Gastroesophageal sphincter (tissue), 4 donors: ENCODE data around the gene MAGEA4. TPM values are rescaled to one million over a fixed set of nuclear protein-coding genes. Genes with fewer than 3 reads are reported as not detected.
"Not testable (repeated sequence)": the region's sequence is repeated elsewhere in the genome, so short reads cannot be mapped to it uniquely, and the experiment has no call there.

Experiments used
- ATAC-seq: fragments of 150-250 bp; one replicate; pipeline ENCODE4 v1.9.1; 2016; ENCODE audit warnings: mild to moderate bottlenecking, moderate library complexity
- H3K27ac ChIP-seq, 4 donors: fragments of 200-600 bp; sonication (generic) in 3 of 4; 1 replicate in 3 of 4; 2 replicates in 1 of 4; pipeline ENCODE4 v1.5.1; 2016 to 2019
- H3K27me3 ChIP-seq: fragments of 200-600 bp; sonication (generic); one replicate; pipeline ENCODE4 v1.5.1; 2019
- H3K36me3 ChIP-seq, 2 donors: fragments of 200-600 bp; sonication (generic); one replicate each; pipeline ENCODE4 v1.5.1; 2019; ENCODE audit warnings: control low read depth in 1 of 2
- H3K4me1 ChIP-seq, 3 donors: fragments of 200-600 bp; sonication (generic); 1 replicate in 2 of 3; 2 replicates in 1 of 3; pipeline ENCODE4 v1.5.1; 2016 to 2019; ENCODE audit warnings: control low read depth in 2 of 3
- H3K4me3 ChIP-seq, 2 donors: fragments of 200-600 bp; sonication (generic); one replicate each; pipeline ENCODE4 v1.5.1; 2019; ENCODE audit warnings: mild to moderate bottlenecking in 1 of 2, moderate library complexity in 1 of 2
- H3K9me3 ChIP-seq, 3 donors: fragments of 200-600 bp; sonication (generic); one replicate each; pipeline ENCODE4 v1.5.1; 2017 to 2019; ENCODE audit warnings: control low read depth in 2 of 3
- EP300 ChIP-seq: sonication (generic); formaldehyde crosslinking; IDR thresholded peaks from one replicate; pipeline ENCODE4 v1.6.1; 2017; ENCODE audit warnings: antibody characterized with exemption, mild to moderate bottlenecking
- POLR2A ChIP-seq, 2 donors: fragments of 450-650 bp; IDR thresholded peaks; one replicate each; pipeline ENCODE4 v1.6.1; 2017; ENCODE audit warnings: antibody characterized with exemption in 2 of 2, mild to moderate bottlenecking in 2 of 2, moderate library complexity in 1 of 2
- POLR2AphosphoS5 ChIP-seq: sonication (generic); formaldehyde crosslinking; IDR thresholded peaks from one replicate; pipeline ENCODE4 v1.6.1; 2017; ENCODE audit warnings: antibody characterized with exemption
- WGBS, 2 donors: methylation state at CpG; one replicate each; pipeline ENCODE4 v1.1.5; 2018; ENCODE audit warnings: low coverage in 1 of 2; 5-methylcytosine and 5-hydroxymethylcytosine counted together
- total RNA-seq, 4 donors: library from RNA; depleted of rRNA; stranded (reverse); fragments of >200 nt; gene quantifications; one replicate each; pipeline ENCODE4 v1.1.0, GENCODE V29; 2016
- TF ChIP-seq, protein P1 (sequence below), 4 experiments: fragments of 200-600 bp in 2 of 4; fragments of 450-650 bp in 2 of 4; sonication (generic) in 1 of 4; IDR thresholded peaks; one replicate each; pipeline ENCODE4 v1.5.1; 2017 to 2019; ENCODE audit warnings: antibody characterized with exemption in 4 of 4, mild to moderate bottlenecking in 2 of 4, moderate library complexity in 2 of 4

MAGEA4 gene
- total RNA-seq, 4 donors from 2014 or later = not detected

DNA sequence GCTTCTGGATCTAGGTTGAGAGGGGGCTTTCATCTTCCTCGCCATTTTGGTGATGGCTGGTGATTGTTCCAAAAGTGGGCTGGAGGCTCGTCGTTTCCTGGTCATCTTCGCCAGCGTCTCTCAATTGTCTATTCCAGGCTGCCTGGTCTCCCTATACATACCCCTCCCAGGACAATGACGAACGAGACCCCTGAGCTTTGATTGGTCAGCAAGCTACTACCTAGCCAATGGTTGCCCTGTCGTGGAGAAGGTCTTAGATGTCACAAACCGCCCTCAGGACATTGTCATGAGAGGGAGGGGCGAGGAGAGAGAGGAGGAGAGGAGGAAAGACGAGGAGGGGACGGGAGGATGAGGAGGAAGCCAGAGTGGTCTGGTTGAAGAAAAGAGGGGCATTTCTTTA is 7.7 kb upstream of the MAGEA4 start:
- ATAC-seq = no peak
- H3K27ac ChIP-seq = no peak overlapping the region
- H3K27me3 ChIP-seq = no peaks in the 10 kb centered on the region
- no peak overlapping the region for H3K4me3 ChIP-seq
- H3K9me3 ChIP-seq = no peaks in the 10 kb centered on the region
- no peaks in the 10 kb centered on the region for H3K36me3 ChIP-seq
- TF ChIP-seq EP300 (no peak), POLR2AphosphoS5 (no peak), POLR2A (IDR thresholded peaks at IDR 0.05) (no peak)
- TF ChIP-seq, protein P1, sequence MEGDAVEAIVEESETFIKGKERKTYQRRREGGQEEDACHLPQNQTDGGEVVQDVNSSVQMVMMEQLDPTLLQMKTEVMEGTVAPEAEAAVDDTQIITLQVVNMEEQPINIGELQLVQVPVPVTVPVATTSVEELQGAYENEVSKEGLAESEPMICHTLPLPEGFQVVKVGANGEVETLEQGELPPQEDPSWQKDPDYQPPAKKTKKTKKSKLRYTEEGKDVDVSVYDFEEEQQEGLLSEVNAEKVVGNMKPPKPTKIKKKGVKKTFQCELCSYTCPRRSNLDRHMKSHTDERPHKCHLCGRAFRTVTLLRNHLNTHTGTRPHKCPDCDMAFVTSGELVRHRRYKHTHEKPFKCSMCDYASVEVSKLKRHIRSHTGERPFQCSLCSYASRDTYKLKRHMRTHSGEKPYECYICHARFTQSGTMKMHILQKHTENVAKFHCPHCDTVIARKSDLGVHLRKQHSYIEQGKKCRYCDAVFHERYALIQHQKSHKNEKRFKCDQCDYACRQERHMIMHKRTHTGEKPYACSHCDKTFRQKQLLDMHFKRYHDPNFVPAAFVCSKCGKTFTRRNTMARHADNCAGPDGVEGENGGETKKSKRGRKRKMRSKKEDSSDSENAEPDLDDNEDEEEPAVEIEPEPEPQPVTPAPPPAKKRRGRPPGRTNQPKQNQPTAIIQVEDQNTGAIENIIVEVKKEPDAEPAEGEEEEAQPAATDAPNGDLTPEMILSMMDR (IDR thresholded peaks at IDR 0.05) = no peak
- WGBS, 2 donors = 47 to 92% methylated on average over 3 to 6 of the region's 12 CpGs
- H3K4me1 ChIP-seq = no peaks in the 10 kb centered on the region

DNA sequence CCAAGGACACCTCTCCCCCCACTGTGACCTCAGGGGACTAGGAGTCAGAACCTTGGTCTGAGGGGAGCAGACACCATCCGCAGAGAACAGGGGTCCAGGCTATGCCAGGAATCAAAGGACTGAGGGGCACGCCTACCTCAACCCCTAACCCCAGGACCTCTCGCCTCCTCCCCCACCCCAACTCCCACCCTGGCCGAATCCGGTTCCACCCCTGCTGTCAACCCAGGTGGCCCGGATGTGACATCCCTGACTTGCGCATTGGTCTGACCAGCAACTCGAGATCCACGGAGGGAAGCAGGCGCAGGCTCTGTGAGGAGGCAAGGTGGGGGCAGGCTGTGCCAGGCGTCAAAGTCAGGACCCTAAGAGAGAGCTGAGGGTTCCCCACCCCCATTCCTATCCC is 468 bp upstream of the MAGEA4 start:
- ATAC-seq = peak; percentile 19
- Histone ChIP-seq H3K27ac (no peak overlapping the region), H3K27me3 (no peaks in the 10 kb centered on the region), H3K4me1 (no peaks in the 10 kb centered on the region), H3K9me3 (no peaks in the 10 kb centered on the region), H3K4me3 (no peak overlapping the region), H3K36me3 (no peaks in the 10 kb centered on the region)
- TF ChIP-seq POLR2A (IDR thresholded peaks at IDR 0.05) (no peak), POLR2AphosphoS5 (no peak), EP300 (no peak)
- TF ChIP-seq, protein P1 (IDR thresholded peaks at IDR 0.05) = no peak
- 80% methylated on average over 2 of the region's 11 CpGs; no CpG with 5 or more reads in 1 of the 2 donors for WGBS, 2 donors

DNA sequence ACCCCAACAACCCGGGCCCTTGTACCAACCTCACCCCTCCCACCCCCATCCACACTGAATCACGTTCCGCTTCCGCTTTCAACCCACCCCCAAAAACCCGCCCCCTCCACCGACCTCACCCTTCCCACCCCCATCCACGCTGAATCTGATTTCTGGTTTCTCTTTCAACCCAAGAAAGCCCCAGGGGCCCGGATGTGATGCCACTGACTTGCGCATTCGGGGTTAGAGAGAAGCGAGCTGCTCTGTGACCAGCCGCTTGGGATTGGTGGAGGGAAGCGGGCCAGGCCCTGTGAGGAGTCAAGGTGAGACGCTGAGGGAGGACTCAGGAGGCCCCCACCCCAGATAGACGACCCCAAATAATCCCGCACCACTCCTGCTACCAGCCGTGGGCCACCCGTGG is 6.0 kb downstream of the MAGEA4 start:
- H3K27ac ChIP-seq, H3K9me3 ChIP-seq, ATAC-seq, H3K4me3 ChIP-seq, H3K4me1 ChIP-seq, H3K36me3 ChIP-seq, H3K27me3 ChIP-seq: not testable (repeated sequence)
- WGBS, 2 donors = no CpG with 5 or more reads among the region's 18 CpGs

DNA sequence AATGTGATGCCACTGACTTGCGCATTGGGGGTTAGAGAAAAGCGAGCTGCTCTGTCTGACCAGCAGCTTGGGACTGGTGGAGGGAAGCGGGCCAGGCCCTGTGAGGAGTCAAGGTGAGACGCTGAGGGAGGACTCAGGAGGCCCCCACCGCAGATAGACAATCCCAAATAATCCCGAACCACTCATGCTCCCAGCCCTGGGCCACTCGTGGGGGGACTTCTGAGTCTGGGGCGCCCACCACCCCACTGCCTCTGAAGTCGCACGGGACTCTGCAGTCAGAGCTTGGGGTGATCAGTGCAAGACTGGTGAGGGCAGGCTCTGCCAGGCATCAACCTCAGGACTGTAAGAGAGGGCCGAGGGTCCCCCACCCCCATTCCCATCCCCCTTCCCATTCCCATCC is 6.9 kb downstream of the MAGEA4 start:
- Histone ChIP-seq H3K4me1 (no peaks in the 10 kb centered on the region), H3K27me3 (no peaks in the 10 kb centered on the region), H3K4me3 (no peak overlapping the region), H3K36me3 (no peaks in the 10 kb centered on the region), H3K9me3 (no peaks in the 10 kb centered on the region), H3K27ac (no peak overlapping the region)
- ATAC-seq = no peak
- no peak for TF ChIP-seq POLR2A (IDR thresholded peaks at IDR 0.05)
- no peak for TF ChIP-seq POLR2AphosphoS5
- TF ChIP-seq, protein P1 (IDR thresholded peaks at IDR 0.05) = no peak
- no peak for TF ChIP-seq EP300
- 86% methylated on average over 5 of the region's 11 CpGs; no CpG with 5 or more reads in 1 of the 2 donors for WGBS, 2 donors

DNA sequence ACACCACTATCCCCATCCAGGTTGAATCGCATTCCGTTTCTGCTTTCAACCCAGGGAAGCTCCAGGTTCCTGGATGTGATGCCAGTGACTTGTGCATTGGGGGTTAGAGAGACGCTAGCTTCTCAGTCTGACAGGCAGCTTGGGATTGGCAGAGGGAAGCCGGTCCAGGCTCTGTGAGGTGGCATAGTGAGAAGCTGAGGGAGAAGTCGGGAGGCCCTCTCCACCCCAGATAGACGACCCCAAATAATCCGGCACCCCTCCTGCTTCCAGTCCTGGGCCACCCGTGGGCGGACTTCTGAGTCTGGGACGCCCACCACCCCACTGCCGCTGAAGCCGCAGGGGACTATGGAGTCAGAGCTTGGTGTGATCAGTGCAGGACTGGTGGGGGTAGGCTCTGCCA is 7.4 kb downstream of the MAGEA4 start:
- ATAC-seq = no peak
- H3K4me3 ChIP-seq = no peak overlapping the region
- no peak for TF ChIP-seq POLR2A (IDR thresholded peaks at IDR 0.05)
- TF ChIP-seq, protein P1 (IDR thresholded peaks at IDR 0.05) = no peak
- no peak for TF ChIP-seq EP300
- TF ChIP-seq POLR2AphosphoS5 = no peak
- H3K9me3 ChIP-seq = no peaks in the 10 kb centered on the region
- no peaks in the 10 kb centered on the region for H3K27me3 ChIP-seq
- no peaks in the 10 kb centered on the region for H3K36me3 ChIP-seq
- WGBS, 2 donors = no CpG with 5 or more reads among the region's 12 CpGs
- no peak overlapping the region for H3K27ac ChIP-seq
- H3K4me1 ChIP-seq = no peaks in the 10 kb centered on the region
